HCT116 (cell line): ENCODE data around the gene METTL22.

Experiments
- CTCF ChIP-seq, 3 experiments: fragments of 200-600 bp in 1 of 3; sonication (generic) in 1 of 3; IDR thresholded peaks in 2 of 3; conservative IDR thresholded peaks in 1 of 3; 2 replicates each; pipeline ENCODE4 v1.5.1; 2012 to 2017; ENCODE audit warnings: low read depth in 2 of 3, low read length in 2 of 3, antibody characterized with exemption in 1 of 3, borderline replicate concordance in 1 of 3, control low read depth in 1 of 3, mild to moderate bottlenecking in 1 of 3, mixed read lengths in 1 of 3, mixed run types in 1 of 3, moderate library complexity in 1 of 3; ENCODE audit not compliant: insufficient read depth in 1 of 3
- EGR1 ChIP-seq: IDR thresholded peaks from 2 replicates; pipeline ENCODE4 v1.6.1; 2012; ENCODE audit warnings: low read depth
- EZH2 ChIP-seq: fragments of 200-600 bp; sonication (generic); IDR thresholded peaks from 2 replicates; pipeline ENCODE4 v1.6.1; 2017; ENCODE audit warnings: antibody characterized with exemption, mixed run types
- JUND ChIP-seq: IDR thresholded peaks from 2 replicates; pipeline ENCODE4 v1.6.1; 2012
- MAX ChIP-seq: IDR thresholded peaks from 2 replicates; pipeline ENCODE4 v1.6.1; 2012
- POLR2A ChIP-seq: IDR thresholded peaks from 2 replicates; pipeline ENCODE4 v1.7.0; 2011; ENCODE audit warnings: borderline replicate concordance; ENCODE audit not compliant: insufficient read depth, insufficient read length; ENCODE audit errors: extremely low read depth
- RAD21 ChIP-seq: IDR thresholded peaks from 2 replicates; pipeline ENCODE4 v1.6.1; 2012; ENCODE audit warnings: low read depth, mild to moderate bottlenecking
- REST ChIP-seq: IDR thresholded peaks from 2 replicates; pipeline ENCODE4 v1.6.1; 2012; ENCODE audit warnings: low read depth
- SIN3A ChIP-seq: IDR thresholded peaks from 2 replicates; pipeline ENCODE4 v1.6.1; 2012; ENCODE audit warnings: low read depth
- SP1 ChIP-seq: IDR thresholded peaks from 2 replicates; pipeline ENCODE4 v1.6.1; 2012; ENCODE audit warnings: low read depth
- TCF7L2 ChIP-seq: IDR thresholded peaks from 2 replicates; pipeline ENCODE4 v1.7.0; 2011; ENCODE audit warnings: borderline replicate concordance, inconsistent platforms; ENCODE audit not compliant: insufficient read depth, insufficient read length; ENCODE audit errors: extremely low read depth

- TF ChIP-seq CTCF (IDR thresholded peaks at IDR 0.05 in 2 of 3, conservative IDR thresholded peaks at IDR 0.05 in 1 of 3; ENCODE audit: borderline replicate concordance in 1 of 3, insufficient read depth in 1 of 3, low read depth in 2 of 3, low read length in 2 of 3) (no peak), SP1 (no peak), SIN3A (no peak), POLR2A (no peak), EZH2 (no peak), TCF7L2 (no peak), RAD21 (no peak), JUND (no peak), EGR1 (no peak), REST (no peak), MAX (no peak)
These were observed 10.4 kb upstream of the METTL22 start for GRCh38 chr16:8611122-8611521.
